GM23248 (cell line): ENCODE data around the gene MARK3.

Source experiments
- EZH2 ChIP-seq: fragments of 200-600 bp; sonication (generic); IDR thresholded peaks from 2 replicates; pipeline ENCODE4 v1.6.1; 2018; ENCODE audit warnings: antibody characterized with exemption, mild to moderate bottlenecking; ENCODE audit not compliant: insufficient read depth, poor library complexity, severe bottlenecking
- EZH2phosphoT487 ChIP-seq: fragments of 200-600 bp; sonication (generic); IDR thresholded peaks from 2 replicates; pipeline ENCODE4 v1.6.1; 2018; ENCODE audit warnings: antibody characterized with exemption, moderate library complexity, mild to moderate bottlenecking, low read depth; ENCODE audit not compliant: insufficient read depth

GRCh38 chr14:103528587-103529382, 143.6 kb downstream of the MARK3 start, which contains the start of gene TRMT61A:
- TF ChIP-seq EZH2 = no peak
- TF ChIP-seq EZH2phosphoT487 = no peak
